Spleen (tissue), 7 donors: ENCODE measurements around the gene UBE2D3.

Experiments
- POLR2A ChIP-seq, 3 donors: fragments of 450-650 bp; IDR thresholded peaks; one replicate each; pipeline ENCODE4 v1.5.1; 2017; ENCODE audit warnings: antibody characterized with exemption in 3 of 3, mild to moderate bottlenecking in 1 of 3
- TF ChIP-seq, protein P1 (sequence below), 11 experiments: fragments of 200-600 bp in 7 of 11; fragments of 450-650 bp in 4 of 11; sonication (generic) in 4 of 11; IDR thresholded peaks in 8 of 11; conservative IDR thresholded peaks in 3 of 11; 1 replicate in 7 of 11; 2 replicates in 4 of 11; pipeline versions ENCODE4 v1.4.0 to v1.8.0; 2016 to 2021; ENCODE audit warnings: antibody characterized with exemption in 11 of 11, inconsistent platforms in 4 of 11, mild to moderate bottlenecking in 1 of 11
- donor health status: DM: no; HTN: no; CAD: no; lungs with moderate emphysema.
- donor health status: DM: no; HTN: no; CAD: no.
- donor health status: DM: no; HTN: no; CAD: no.

DNA sequence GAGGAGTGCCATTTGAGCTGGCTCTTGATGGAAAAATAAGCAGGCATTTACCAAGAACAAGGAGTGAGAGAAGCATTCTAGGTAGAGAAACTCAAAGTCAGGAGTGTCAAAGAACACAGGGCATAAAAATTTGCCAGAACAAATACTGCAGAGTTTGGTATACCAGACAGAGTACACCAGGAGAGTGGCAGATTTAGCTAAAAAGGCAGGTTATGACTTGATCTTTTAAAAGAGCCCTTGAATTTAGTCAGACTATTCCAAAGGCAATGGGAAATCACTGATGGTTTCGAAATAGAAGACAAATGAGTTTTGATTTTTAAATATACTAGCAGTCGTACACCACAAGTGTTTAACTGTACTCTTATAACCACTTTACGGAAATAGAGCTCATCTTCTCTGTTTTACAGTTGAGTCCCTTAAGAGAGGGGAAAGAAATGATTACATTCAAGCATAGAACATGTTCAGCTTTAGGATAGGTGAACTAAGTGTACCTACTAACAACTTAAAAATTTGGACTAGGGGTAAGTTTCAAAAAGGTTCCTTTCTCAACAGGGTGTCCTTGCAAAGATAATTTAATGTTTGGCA lies 10.2 kb downstream of the UBE2D3 start:
- TF ChIP-seq, protein P1, sequence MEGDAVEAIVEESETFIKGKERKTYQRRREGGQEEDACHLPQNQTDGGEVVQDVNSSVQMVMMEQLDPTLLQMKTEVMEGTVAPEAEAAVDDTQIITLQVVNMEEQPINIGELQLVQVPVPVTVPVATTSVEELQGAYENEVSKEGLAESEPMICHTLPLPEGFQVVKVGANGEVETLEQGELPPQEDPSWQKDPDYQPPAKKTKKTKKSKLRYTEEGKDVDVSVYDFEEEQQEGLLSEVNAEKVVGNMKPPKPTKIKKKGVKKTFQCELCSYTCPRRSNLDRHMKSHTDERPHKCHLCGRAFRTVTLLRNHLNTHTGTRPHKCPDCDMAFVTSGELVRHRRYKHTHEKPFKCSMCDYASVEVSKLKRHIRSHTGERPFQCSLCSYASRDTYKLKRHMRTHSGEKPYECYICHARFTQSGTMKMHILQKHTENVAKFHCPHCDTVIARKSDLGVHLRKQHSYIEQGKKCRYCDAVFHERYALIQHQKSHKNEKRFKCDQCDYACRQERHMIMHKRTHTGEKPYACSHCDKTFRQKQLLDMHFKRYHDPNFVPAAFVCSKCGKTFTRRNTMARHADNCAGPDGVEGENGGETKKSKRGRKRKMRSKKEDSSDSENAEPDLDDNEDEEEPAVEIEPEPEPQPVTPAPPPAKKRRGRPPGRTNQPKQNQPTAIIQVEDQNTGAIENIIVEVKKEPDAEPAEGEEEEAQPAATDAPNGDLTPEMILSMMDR (IDR thresholded peaks at IDR 0.05 in 8 of 11, conservative IDR thresholded peaks at IDR 0.05 in 3 of 11) = no peak
- TF ChIP-seq POLR2A (IDR thresholded peaks at IDR 0.05) = no peak
